DMS153 (cell line): ENCODE results near the gene EPM2A.
"Not testable (repeated sequence)": the region's sequence is repeated elsewhere in the genome, so short reads cannot be mapped to it uniquely, and the experiment has no call there.

Experiments used
- DNase-seq: peaks from one replicate; lab custom pipeline; 2025; lab: John Stamatoyannopoulos, UW

Gene EPM2A

GRCh38 chr6:145729887-145730286 lies 5.4 kb downstream of the EPM2A start:
- no peak for DNase-seq

GRCh38 chr6:145728444-145729385 lies 6.6 kb downstream of the EPM2A start:
- no peak for DNase-seq

GRCh38 chr6:145727817-145728388 lies 7.4 kb downstream of the EPM2A start:
- no peak for DNase-seq

GRCh38 chr6:145725570-145725969 lies 9.8 kb downstream of the EPM2A start:
- DNase-seq: no peak

GRCh38 chr6:145723646-145724045 lies 11.7 kb downstream of the EPM2A start:
- no peak for DNase-seq

GRCh38 chr6:145722190-145722589 lies 13.1 kb downstream of the EPM2A start:
- DNase-seq: no peak

GRCh38 chr6:145721144-145721543 lies 14.2 kb downstream of the EPM2A start:
- no peak for DNase-seq

GRCh38 chr6:145715426-145715825 lies 19.9 kb downstream of the EPM2A start:
- DNase-seq: no peak

- no peak for DNase-seq
Observed at GRCh38 chr6:145714731-145715130, 20.6 kb downstream of the EPM2A start.

GRCh38 chr6:145713773-145714172 lies 21.5 kb downstream of the EPM2A start:
- DNase-seq: no peak

GRCh38 chr6:145711372-145711771 lies 23.9 kb downstream of the EPM2A start:
- DNase-seq: no peak

GRCh38 chr6:145707397-145707796 lies 27.9 kb downstream of the EPM2A start:
- DNase-seq: no peak

GRCh38 chr6:145705561-145705960 lies 29.8 kb downstream of the EPM2A start:
- DNase-seq: no peak

GRCh38 chr6:145704143-145704781 lies 31.1 kb downstream of the EPM2A start:
- DNase-seq: no peak

GRCh38 chr6:145699462-145699861 lies 35.9 kb downstream of the EPM2A start:
- no peak for DNase-seq

GRCh38 chr6:145697401-145697800 lies 37.9 kb downstream of the EPM2A start:
- not testable (repeated sequence) for DNase-seq

GRCh38 chr6:145694083-145694737 lies 41.1 kb downstream of the EPM2A start:
- no peak for DNase-seq

- DNase-seq: no peak
Observed at GRCh38 chr6:145690969-145691368, 44.4 kb downstream of the EPM2A start.

- no peak for DNase-seq
Observed at GRCh38 chr6:145689529-145689928, 45.8 kb downstream of the EPM2A start.

GRCh38 chr6:145688493-145688905 lies 46.8 kb downstream of the EPM2A start:
- DNase-seq: no peak

- no peak for DNase-seq
Observed at GRCh38 chr6:145685932-145686331, 49.4 kb downstream of the EPM2A start.

- DNase-seq: no peak
Observed at GRCh38 chr6:145681965-145682364, 53.4 kb downstream of the EPM2A start.
